DOHH2 (cell line): Measurements from ENCODE around the gene AMACR.

Experiments
- H3F3A ChIP-seq: fragments of 200-600 bp; sonication (generic), shearing (Covaris generic); 2 replicates; pipeline ENCODE4 v1.6.0; 2016; ENCODE audit warnings: antibody characterized with exemption, mild to moderate bottlenecking; ENCODE audit not compliant: control insufficient read depth, insufficient read depth
- H3K27ac ChIP-seq: fragments of 200-600 bp; sonication (generic); 2 replicates; pipeline ENCODE4 v1.5.1; 2014; ENCODE audit warnings: low read depth, mild to moderate bottlenecking, low read length, moderate library complexity
- H3K27me3 ChIP-seq: fragments of 200-600 bp; sonication (generic); 2 replicates; pipeline ENCODE4 v1.6.1; 2014; ENCODE audit warnings: mild to moderate bottlenecking, low read length, mixed read lengths; ENCODE audit not compliant: control insufficient read depth
- H3K36me3 ChIP-seq: fragments of 200-600 bp; sonication (generic); 2 replicates; pipeline ENCODE4 v1.6.1; 2014; ENCODE audit warnings: mild to moderate bottlenecking, low read length, moderate library complexity, mixed read lengths; ENCODE audit not compliant: control insufficient read depth
- H3K4me1 ChIP-seq: fragments of 200-600 bp; sonication (generic); 2 replicates; pipeline ENCODE4 v1.6.1; 2014; ENCODE audit warnings: mild to moderate bottlenecking, low read length, mixed read lengths; ENCODE audit not compliant: control insufficient read depth
- H3K4me2 ChIP-seq: fragments of 200-600 bp; sonication (generic); 2 replicates; pipeline ENCODE4 v1.6.0; 2014; ENCODE audit warnings: mild to moderate bottlenecking, low read length, moderate library complexity
- H3K4me3 ChIP-seq: fragments of 200-600 bp; sonication (generic); 2 replicates; pipeline ENCODE4 v1.5.1; 2014; ENCODE audit warnings: mild to moderate bottlenecking, low read length, mixed read lengths
- H3K79me2 ChIP-seq: fragments of 200-600 bp; sonication (generic); 2 replicates; pipeline ENCODE4 v1.6.1; 2014; ENCODE audit warnings: mild to moderate bottlenecking, low read length, mixed read lengths; ENCODE audit not compliant: control insufficient read depth
- H3K9me2 ChIP-seq: fragments of 200-600 bp; sonication (generic); replicated peaks from 2 replicates; pipeline ENCODE4 v1.6.1; 2014; ENCODE audit warnings: mild to moderate bottlenecking, low read length, mixed read lengths; ENCODE audit not compliant: control insufficient read depth
- H3K9me3 ChIP-seq: fragments of 200-600 bp; sonication (generic); 2 replicates; pipeline ENCODE4 v1.6.1; 2014; ENCODE audit warnings: antibody characterized with exemption, low read length, mixed read lengths; ENCODE audit not compliant: control insufficient read depth, insufficient read depth
- H4K20me1 ChIP-seq: fragments of 200-600 bp; sonication (generic); 2 replicates; pipeline ENCODE4 v1.6.0; 2014; ENCODE audit warnings: low read depth, mild to moderate bottlenecking, antibody characterized with exemption, low read length, moderate library complexity; ENCODE audit not compliant: control insufficient read depth, insufficient read depth
- CTCF ChIP-seq: fragments of 200-600 bp; sonication (generic); IDR thresholded peaks from one replicate; pipeline ENCODE4 v1.5.1; 2014; ENCODE audit warnings: antibody characterized with exemption, mild to moderate bottlenecking, low read depth, low read length; ENCODE audit not compliant: poor library complexity, severe bottlenecking
- EZH2phosphoT487 ChIP-seq: fragments of 200-600 bp; sonication (generic); IDR thresholded peaks from 2 replicates; pipeline ENCODE4 v1.6.1; 2017; ENCODE audit warnings: borderline replicate concordance, mild to moderate bottlenecking, antibody characterized with exemption, low read length, moderate library complexity, mixed read lengths

The AMACR gene

GRCh38 chr5:34007621-34008600 is at the start of gene AMACR:
Gene AMACR (minus strand): TSS chr5:34008050. CDS start chr5:34008019, 31 bp downstream.
- H3K79me2 ChIP-seq, result no peaks in the 10 kb centered on the region
- no peaks in the 10 kb centered on the region for H3K9me3 ChIP-seq
- no peak for TF ChIP-seq CTCF
- TF ChIP-seq EZH2phosphoT487, result no peak
- peak within 1 kb of the TSS; percentile 96 for H3K4me3 ChIP-seq
- H3F3A ChIP-seq, result no peaks in the 10 kb centered on the region
- H3K27me3 ChIP-seq, result peaks cover 1% of the 10 kb centered on the region; the same call in 1 of the 2 replicates
- H3K27ac ChIP-seq, result peak within 1 kb of the TSS; percentile 52
- no peaks in the 10 kb centered on the region for H3K36me3 ChIP-seq
- H4K20me1 ChIP-seq, result no peaks in the 10 kb centered on the region
- H3K4me1 ChIP-seq, result peaks cover 22% of the 10 kb centered on the region
- peak within 1 kb of the TSS; percentile 82 for H3K4me2 ChIP-seq
- H3K9me2 ChIP-seq, result no peaks in the 10 kb centered on the region

GRCh38 chr5:34057569-34057968 is 49.7 kb upstream of the AMACR start:
- Histone ChIP-seq H3K4me1 (no peaks in the 10 kb centered on the region), H3K27me3 (no peaks in the 10 kb centered on the region), H3K9me2 (no peaks in the 10 kb centered on the region), H3K4me2 (no peak overlapping the region), H3K79me2 (no peaks in the 10 kb centered on the region), H3K27ac (no peak overlapping the region), H3F3A (no peaks in the 10 kb centered on the region), H4K20me1 (no peaks in the 10 kb centered on the region), H3K9me3 (no peaks in the 10 kb centered on the region; the same call in 1 of the 2 replicates), H3K4me3 (no peak overlapping the region), H3K36me3 (no peaks in the 10 kb centered on the region)
- no peak for TF ChIP-seq EZH2phosphoT487
- no peak for TF ChIP-seq CTCF

- no peaks in the 10 kb centered on the region for H3F3A ChIP-seq
- no peaks in the 10 kb centered on the region; the same call in 1 of the 2 replicates for H3K9me3 ChIP-seq
- no peaks in the 10 kb centered on the region for H3K9me2 ChIP-seq
- no peak overlapping the region for H3K27ac ChIP-seq
- H3K36me3 ChIP-seq, result no peaks in the 10 kb centered on the region
- TF ChIP-seq CTCF, result no peak
- no peak for TF ChIP-seq EZH2phosphoT487
- H3K4me1 ChIP-seq, result no peaks in the 10 kb centered on the region
- no peaks in the 10 kb centered on the region for H3K27me3 ChIP-seq
- no peaks in the 10 kb centered on the region for H3K79me2 ChIP-seq
- H3K4me2 ChIP-seq, result no peak overlapping the region
- H4K20me1 ChIP-seq, result no peaks in the 10 kb centered on the region
- no peak overlapping the region for H3K4me3 ChIP-seq
Observed at GRCh38 chr5:34057118-34057517, 49.3 kb upstream of the AMACR start.
